ENCODE measurements around the gene ZDHHC14. TPM values are rescaled to one million over a fixed set of nuclear protein-coding genes. Genes with fewer than 3 reads are reported as not detected.

Gene ZDHHC14
- total and polyA plus RNA-seq, 4 donors, result 4.3 to 18.3 (median 8.9) TPM

GRCh38 chr6:157483770-157484169 lies 102.8 kb downstream of the ZDHHC14 start:
- ATAC-seq (ENCODE audit: insufficient read depth, low FRiP score), result no peak
- WGBS, 2 donors, result 97 to 99% methylated on average over 3 of the region's 3 CpGs
- Histone ChIP-seq H3K27me3 (ENCODE audit: control insufficient read depth in 3 of 3, insufficient read depth in 3 of 3, low read length in 2 of 3) (no peaks in the 10 kb centered on the region), H3K27ac (ENCODE audit: low read depth in 1 of 2, low read length in 1 of 2) (no peak overlapping the region), H3K9ac (ENCODE audit: insufficient read depth in 1 of 2, low read length in 2 of 2) (no peak overlapping the region), H3K36me3 (ENCODE audit: control insufficient read depth in 4 of 4, insufficient read depth in 4 of 4, low read length in 4 of 4) (no peaks in the 10 kb centered on the region), H3K9me3 (ENCODE audit: control insufficient read depth in 4 of 4, insufficient read depth in 3 of 4, low read length in 3 of 4) (peaks cover 0 to 2% (median 0%) of the 10 kb centered on the region in 4 donors), H3K4me3 (no peak overlapping the region), H3K4me1 (ENCODE audit: control insufficient read depth in 5 of 5, insufficient read depth in 5 of 5, low read length in 5 of 5) (peaks cover 0 to 10% (median 0%) of the 10 kb centered on the region in 5 donors)
- no peak for DNase-seq
- TF ChIP-seq, protein P1, sequence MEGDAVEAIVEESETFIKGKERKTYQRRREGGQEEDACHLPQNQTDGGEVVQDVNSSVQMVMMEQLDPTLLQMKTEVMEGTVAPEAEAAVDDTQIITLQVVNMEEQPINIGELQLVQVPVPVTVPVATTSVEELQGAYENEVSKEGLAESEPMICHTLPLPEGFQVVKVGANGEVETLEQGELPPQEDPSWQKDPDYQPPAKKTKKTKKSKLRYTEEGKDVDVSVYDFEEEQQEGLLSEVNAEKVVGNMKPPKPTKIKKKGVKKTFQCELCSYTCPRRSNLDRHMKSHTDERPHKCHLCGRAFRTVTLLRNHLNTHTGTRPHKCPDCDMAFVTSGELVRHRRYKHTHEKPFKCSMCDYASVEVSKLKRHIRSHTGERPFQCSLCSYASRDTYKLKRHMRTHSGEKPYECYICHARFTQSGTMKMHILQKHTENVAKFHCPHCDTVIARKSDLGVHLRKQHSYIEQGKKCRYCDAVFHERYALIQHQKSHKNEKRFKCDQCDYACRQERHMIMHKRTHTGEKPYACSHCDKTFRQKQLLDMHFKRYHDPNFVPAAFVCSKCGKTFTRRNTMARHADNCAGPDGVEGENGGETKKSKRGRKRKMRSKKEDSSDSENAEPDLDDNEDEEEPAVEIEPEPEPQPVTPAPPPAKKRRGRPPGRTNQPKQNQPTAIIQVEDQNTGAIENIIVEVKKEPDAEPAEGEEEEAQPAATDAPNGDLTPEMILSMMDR (IDR thresholded peaks at IDR 0.05; ENCODE audit: control extremely low read depth, extremely low read depth), result no peak

GRCh38 chr6:157484181-157484580 lies 103.2 kb downstream of the ZDHHC14 start:
- Histone ChIP-seq H3K9me3 (ENCODE audit: control insufficient read depth in 4 of 4, insufficient read depth in 3 of 4, low read length in 3 of 4) (peaks cover 0 to 2% (median 0%) of the 10 kb centered on the region in 4 donors), H3K4me3 (no peak overlapping the region), H3K4me1 (ENCODE audit: control insufficient read depth in 5 of 5, insufficient read depth in 5 of 5, low read length in 5 of 5) (peaks cover 0 to 10% (median 0%) of the 10 kb centered on the region in 5 donors), H3K27me3 (ENCODE audit: control insufficient read depth in 3 of 3, insufficient read depth in 3 of 3, low read length in 2 of 3) (no peaks in the 10 kb centered on the region), H3K9ac (ENCODE audit: insufficient read depth in 1 of 2, low read length in 2 of 2) (no peak overlapping the region), H3K36me3 (ENCODE audit: control insufficient read depth in 4 of 4, insufficient read depth in 4 of 4, low read length in 4 of 4) (no peaks in the 10 kb centered on the region), H3K27ac (ENCODE audit: low read depth in 1 of 2, low read length in 1 of 2) (no peak overlapping the region)
- TF ChIP-seq, protein P1 (IDR thresholded peaks at IDR 0.05; ENCODE audit: control extremely low read depth, extremely low read depth), result no peak
- DNase-seq (no peak), ATAC-seq (ENCODE audit: insufficient read depth, low FRiP score) (no peak)
- WGBS, 2 donors, result 92% methylated on average over 10 of the region's 10 CpGs

DNA sequence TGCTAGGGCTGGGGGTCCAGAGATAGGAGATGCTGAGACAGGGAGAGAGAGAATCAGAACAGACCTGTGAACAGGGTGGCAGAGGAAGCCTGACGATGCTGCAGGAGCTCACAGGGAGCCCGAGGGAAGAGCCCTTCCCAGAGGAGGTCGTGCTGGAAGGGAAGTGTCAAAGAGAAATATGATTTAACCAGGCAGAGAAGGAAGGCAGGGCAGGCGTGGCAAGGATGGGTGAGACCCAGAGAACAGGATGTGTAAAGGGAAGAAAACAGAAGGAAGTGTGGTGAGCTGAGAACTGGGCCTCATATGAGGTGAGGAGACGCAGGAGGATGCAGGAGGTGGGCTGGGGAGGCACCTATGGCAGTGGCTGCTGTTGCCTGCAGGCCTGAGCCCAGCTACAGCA lies 105.6 kb downstream of the ZDHHC14 start:
- no peaks in the 10 kb centered on the region for H3K36me3 ChIP-seq (ENCODE audit: control insufficient read depth in 4 of 4, insufficient read depth in 4 of 4, low read length in 4 of 4)
- TF ChIP-seq, protein P1 (IDR thresholded peaks at IDR 0.05; ENCODE audit: control extremely low read depth, extremely low read depth), result no peak
- no peak overlapping the region for H3K4me3 ChIP-seq
- H3K9me3 ChIP-seq (ENCODE audit: control insufficient read depth in 4 of 4, insufficient read depth in 3 of 4, low read length in 3 of 4), result no peaks in the 10 kb centered on the region
- H3K4me1 ChIP-seq (ENCODE audit: control insufficient read depth in 5 of 5, insufficient read depth in 5 of 5, low read length in 5 of 5), result peaks cover 0 to 6% (median 0%) of the 10 kb centered on the region in 5 donors
- DNase-seq (no peak), ATAC-seq (ENCODE audit: insufficient read depth, low FRiP score) (no peak)
- no peaks in the 10 kb centered on the region for H3K27me3 ChIP-seq (ENCODE audit: control insufficient read depth in 3 of 3, insufficient read depth in 3 of 3, low read length in 2 of 3)
- 17 to 32% methylated on average over 5 of the region's 5 CpGs for WGBS, 2 donors
- H3K27ac ChIP-seq (ENCODE audit: low read depth in 1 of 2, low read length in 1 of 2), result no peak overlapping the region
- no peak overlapping the region for H3K9ac ChIP-seq (ENCODE audit: insufficient read depth in 1 of 2, low read length in 2 of 2)

Measured in lung (tissue), 12 donors.